ENCODE data around the gene LRP11. TPM values are rescaled to one million over a fixed set of nuclear protein-coding genes. Genes with fewer than 3 reads are reported as not detected.

Gene LRP11
- total and polyA plus RNA-seq, 2 of the 13 experiments (the other 11 are each of a cell fraction or from before 2014, with no cell fraction given), result 32.4 to 48.9 TPM

GRCh38 chr6:149860834-149861602, 3.1 kb downstream of the LRP11 start:
- in situ Hi-C loops (cut with HindIII; ENCODE audit: extremely low pct_ligation_motif_present, low pct_unique_long_range_greater_than_20kb), result no loop called here
- DNase-seq (ENCODE audit: low spot score), result peak; percentile 95
- H3K4me2 ChIP-seq (ENCODE audit: low read depth, low read length), result peak overlapping the region; percentile 88
- peak overlapping the region; percentile 47 to 93 (median 66) for H3K4me3 ChIP-seq (replicated peaks in 1 of 3; ENCODE audit: insufficient read depth in 1 of 3, low read depth in 2 of 3, low read length in 3 of 3)
- H3K9ac ChIP-seq (ENCODE audit: insufficient read depth, low read depth, low read length), result peak overlapping the region; percentile 76
- CTCF ChIA-PET (ENCODE audit: low intra/inter-chr PET ratio, low total read pairs), result no interaction called here
- H3K36me3 ChIP-seq (replicated peaks in 1 of 2; ENCODE audit: control insufficient read depth in 1 of 2, insufficient read depth in 2 of 2, low read length in 2 of 2), result no peaks in the 10 kb centered on the region
- WGBS (ENCODE audit: low lambda C conversion rate), result 2% methylated on average over 13 of the region's 14 CpGs
- peaks cover 32% of the 10 kb centered on the region for H3K79me2 ChIP-seq (ENCODE audit: insufficient read depth, low read length)
- POLR2A ChIA-PET, result interaction anchor here (1.3 to 7.4 kb wide), 2 partner anchors 14 to 30 kb away, joined by 5 to 56 read pairs; no protein-coding TSS in a partner anchor
- peak; percentile 78 for ATAC-seq
- peaks cover 16% of the 10 kb centered on the region; the same call in 1 of the 2 replicates for H4K20me1 ChIP-seq (ENCODE audit: insufficient read depth, low read length)
- no peak overlapping the region for H2AFZ ChIP-seq (ENCODE audit: low read length)
- H3K27ac ChIP-seq (ENCODE audit: extremely low read length, insufficient read depth, low read length), result peak overlapping the region; percentile 88
- no peaks in the 10 kb centered on the region for H3K27me3 ChIP-seq (ENCODE audit: control insufficient read depth in 1 of 2, insufficient read depth in 2 of 2, low read length in 2 of 2)
- H3K4me1 ChIP-seq (ENCODE audit: insufficient read depth, low read length), result peaks cover 55% of the 10 kb centered on the region
- intact Hi-C loops (cut with micrococcal nuclease; ENCODE audit: unreplicated experiment), result loop anchor here (1.0 to 5.0 kb wide), 3 partner anchors 14 to 114 kb away; partner anchors contain the start of genes NUP43 and PCMT1
- H3K9me3 ChIP-seq (ENCODE audit: low read length), result no peaks in the 10 kb centered on the region
- TSS peak; percentile 62 for BruUV-seq (replicated peaks)
- FAIRE-seq, result peak; percentile 77
- TF ChIP-seq, protein P1, sequence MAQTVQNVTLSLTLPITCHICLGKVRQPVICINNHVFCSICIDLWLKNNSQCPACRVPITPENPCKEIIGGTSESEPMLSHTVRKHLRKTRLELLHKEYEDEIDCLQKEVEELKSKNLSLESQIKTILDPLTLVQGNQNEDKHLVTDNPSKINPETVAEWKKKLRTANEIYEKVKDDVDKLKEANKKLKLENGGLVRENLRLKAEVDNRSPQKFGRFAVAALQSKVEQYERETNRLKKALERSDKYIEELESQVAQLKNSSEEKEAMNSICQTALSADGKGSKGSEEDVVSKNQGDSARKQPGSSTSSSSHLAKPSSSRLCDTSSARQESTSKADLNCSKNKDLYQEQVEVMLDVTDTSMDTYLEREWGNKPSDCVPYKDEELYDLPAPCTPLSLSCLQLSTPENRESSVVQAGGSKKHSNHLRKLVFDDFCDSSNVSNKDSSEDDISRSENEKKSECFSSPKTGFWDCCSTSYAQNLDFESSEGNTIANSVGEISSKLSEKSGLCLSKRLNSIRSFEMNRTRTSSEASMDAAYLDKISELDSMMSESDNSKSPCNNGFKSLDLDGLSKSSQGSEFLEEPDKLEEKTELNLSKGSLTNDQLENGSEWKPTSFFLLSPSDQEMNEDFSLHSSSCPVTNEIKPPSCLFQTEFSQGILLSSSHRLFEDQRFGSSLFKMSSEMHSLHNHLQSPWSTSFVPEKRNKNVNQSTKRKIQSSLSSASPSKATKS (CRISPR knock-in tag; IDR thresholded peaks at IDR 0.05), result peak; percentile 76; the same call in 1 of the 2 replicates
- TF ChIP-seq RFXAP (CRISPR knock-in tag; IDR thresholded peaks at IDR 0.05; ENCODE audit: borderline replicate concordance) (0 out of 2 replicates have a peak, but pooled peaks have one; percentile 41), JUN (CRISPR knock-in tag; IDR thresholded peaks at IDR 0.05) (0 out of 2 replicates have a peak, but pooled peaks have one; percentile 29), SMAD1 (CRISPR knock-in tag; IDR thresholded peaks at IDR 0.05; ENCODE audit: borderline replicate concordance, low read depth) (peak; percentile 72; the same call in 1 of the 2 replicates), KMT2A (CRISPR knock-in tag; IDR thresholded peaks at IDR 0.05) (0 out of 2 replicates have a peak, but pooled peaks have one; percentile 15), ZKSCAN8 (CRISPR knock-in tag; IDR thresholded peaks at IDR 0.05; ENCODE audit: borderline replicate concordance) (peak; percentile 85), ZNF460 (CRISPR knock-in tag; IDR thresholded peaks at IDR 0.05; ENCODE audit: borderline replicate concordance) (peak; percentile 9; the same call in 1 of the 2 replicates), ZNF274 (CRISPR knock-in tag; IDR thresholded peaks at IDR 0.05) (peak; percentile 57; the same call in 1 of the 2 replicates), FOXP1 (IDR thresholded peaks at IDR 0.05) (peak; percentile 90), FOXP1 (CRISPR knock-in tag; IDR thresholded peaks at IDR 0.05) (peak; percentile 98), REXO4 (CRISPR knock-in tag; IDR thresholded peaks at IDR 0.05; ENCODE audit: borderline replicate concordance) (no peak), AHR (CRISPR knock-in tag; IDR thresholded peaks at IDR 0.05) (peak; percentile 95), HMG20A (CRISPR knock-in tag; IDR thresholded peaks at IDR 0.05; ENCODE audit: borderline replicate concordance) (peak; percentile 86; the same call in 1 of the 2 replicates), LBX2 (CRISPR knock-in tag; IDR thresholded peaks at IDR 0.05; ENCODE audit: borderline replicate concordance) (no peak), U2AF1 (optimal IDR thresholded peaks at IDR 0.05; ENCODE audit: low read depth, low read length) (peak; percentile 30)
- TF ChIP-seq, protein P2, sequence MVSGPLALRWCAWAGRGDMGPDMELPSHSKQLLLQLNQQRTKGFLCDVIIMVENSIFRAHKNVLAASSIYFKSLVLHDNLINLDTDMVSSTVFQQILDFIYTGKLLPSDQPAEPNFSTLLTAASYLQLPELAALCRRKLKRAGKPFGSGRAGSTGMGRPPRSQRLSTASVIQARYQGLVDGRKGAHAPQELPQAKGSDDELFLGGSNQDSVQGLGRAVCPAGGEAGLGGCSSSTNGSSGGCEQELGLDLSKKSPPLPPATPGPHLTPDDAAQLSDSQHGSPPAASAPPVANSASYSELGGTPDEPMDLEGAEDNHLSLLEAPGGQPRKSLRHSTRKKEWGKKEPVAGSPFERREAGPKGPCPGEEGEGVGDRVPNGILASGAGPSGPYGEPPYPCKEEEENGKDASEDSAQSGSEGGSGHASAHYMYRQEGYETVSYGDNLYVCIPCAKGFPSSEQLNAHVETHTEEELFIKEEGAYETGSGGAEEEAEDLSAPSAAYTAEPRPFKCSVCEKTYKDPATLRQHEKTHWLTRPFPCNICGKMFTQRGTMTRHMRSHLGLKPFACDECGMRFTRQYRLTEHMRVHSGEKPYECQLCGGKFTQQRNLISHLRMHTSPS (CRISPR knock-in tag; IDR thresholded peaks at IDR 0.05; ENCODE audit: low read depth), result peak; percentile 78; the same call in 1 of the 2 replicates
- TF ChIP-seq, protein P3, sequence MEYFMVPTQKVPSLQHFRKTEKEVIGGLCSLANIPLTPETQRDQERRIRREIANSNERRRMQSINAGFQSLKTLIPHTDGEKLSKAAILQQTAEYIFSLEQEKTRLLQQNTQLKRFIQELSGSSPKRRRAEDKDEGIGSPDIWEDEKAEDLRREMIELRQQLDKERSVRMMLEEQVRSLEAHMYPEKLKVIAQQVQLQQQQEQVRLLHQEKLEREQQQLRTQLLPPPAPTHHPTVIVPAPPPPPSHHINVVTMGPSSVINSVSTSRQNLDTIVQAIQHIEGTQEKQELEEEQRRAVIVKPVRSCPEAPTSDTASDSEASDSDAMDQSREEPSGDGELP (IDR thresholded peaks at IDR 0.05; ENCODE audit: borderline replicate concordance, low read depth), result peak; percentile 61; the same call in 1 of the 2 replicates
